GM21447 (cell line): ENCODE measurements around the gene SLC22A5.

ENCODE experiments used
- ATAC-seq: cut with Tn5 transposase; IDR thresholded peaks from one replicate; pipeline ENCODE4 v1.9.1; 2021; ENCODE audit not compliant: unreplicated experiment

SLC22A5 gene

GRCh38 chr5:132365213-132365612, 4.3 kb upstream of the SLC22A5 start:
- ATAC-seq: no peak

- ATAC-seq: no peak
Observed at GRCh38 chr5:132368186-132368585, 1.3 kb upstream of the SLC22A5 start.

GRCh38 chr5:132369007-132369473, 470 bp upstream of the SLC22A5 start:
- ATAC-seq: peak; percentile 14

- no peak for ATAC-seq
Observed at GRCh38 chr5:132370181-132370970, 866 bp downstream of the SLC22A5 start.

DNA sequence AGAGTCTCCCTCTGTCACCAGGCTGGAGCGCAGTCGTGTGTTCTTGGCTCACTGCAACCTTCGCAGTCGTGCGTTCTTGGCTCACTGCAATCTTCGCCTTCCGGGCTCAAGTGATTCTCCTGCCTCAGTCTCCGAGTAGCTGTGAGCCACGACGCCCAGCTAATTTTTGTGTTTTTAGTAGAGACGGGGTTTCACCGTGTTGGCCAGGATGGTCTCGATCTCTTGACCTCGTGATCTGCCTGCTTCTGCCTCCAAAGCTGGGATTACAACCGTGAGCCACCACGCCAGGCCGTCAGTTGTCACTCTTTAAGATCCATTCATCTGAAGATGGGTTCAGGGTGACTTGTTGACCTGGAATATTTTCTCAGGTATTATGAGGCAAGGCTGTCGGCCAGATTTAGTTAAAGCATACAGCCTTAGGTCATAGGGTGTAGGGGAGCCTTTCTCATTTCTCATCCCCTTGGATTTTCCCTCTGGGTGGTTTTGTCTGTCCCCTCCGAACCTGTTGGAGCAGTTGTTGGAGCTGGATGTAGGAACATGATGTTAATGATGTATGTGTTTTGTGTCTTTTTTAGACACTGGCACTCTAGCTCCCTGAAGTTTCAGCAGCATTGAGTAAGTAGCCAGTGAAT, 1.6 kb downstream of the SLC22A5 start:
- no peak for ATAC-seq

- ATAC-seq: no peak
Observed at GRCh38 chr5:132371603-132371994, 2.1 kb downstream of the SLC22A5 start.

GRCh38 chr5:132372127-132372526, 2.6 kb downstream of the SLC22A5 start:
- no peak for ATAC-seq

DNA sequence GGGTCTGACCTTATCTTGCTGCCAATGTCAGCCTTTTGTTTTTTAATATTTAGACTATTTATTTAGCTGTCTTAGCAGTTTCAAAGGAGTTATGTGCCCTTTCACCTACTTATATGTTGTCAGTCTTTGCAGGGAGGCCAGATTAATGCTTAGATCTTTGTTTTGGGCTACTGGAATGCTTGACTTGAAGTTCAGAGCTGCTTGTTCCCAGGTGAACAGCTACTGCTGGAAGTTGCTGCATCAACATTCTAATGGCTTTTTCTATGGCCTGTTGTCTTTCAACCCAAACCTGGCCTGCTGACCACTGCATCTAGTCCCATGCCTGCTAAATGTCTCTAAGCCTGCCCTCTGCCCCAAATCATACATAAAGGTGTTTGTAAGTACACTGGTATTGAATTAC, 3.0 kb downstream of the SLC22A5 start:
- ATAC-seq: no peak

DNA sequence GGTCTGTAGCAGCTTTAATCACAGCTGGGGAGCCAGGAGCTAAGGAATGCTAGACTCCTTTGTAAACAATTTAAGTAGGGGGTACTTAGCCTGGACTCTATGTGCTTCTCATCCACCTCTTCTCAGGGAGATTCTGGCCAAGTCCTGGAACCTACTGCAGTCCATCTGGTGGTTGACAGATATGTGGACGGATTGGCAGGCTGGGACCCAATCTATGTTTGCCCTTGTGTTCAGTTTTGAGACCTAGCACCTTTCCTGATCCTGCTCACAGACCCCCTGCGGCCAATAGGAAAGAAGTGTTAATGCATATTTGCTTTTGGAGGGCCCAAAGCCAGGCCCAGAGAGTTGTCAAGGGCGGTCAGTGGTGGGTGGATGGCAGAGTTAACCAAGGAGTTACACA, 6.4 kb downstream of the SLC22A5 start:
- no peak for ATAC-seq

DNA sequence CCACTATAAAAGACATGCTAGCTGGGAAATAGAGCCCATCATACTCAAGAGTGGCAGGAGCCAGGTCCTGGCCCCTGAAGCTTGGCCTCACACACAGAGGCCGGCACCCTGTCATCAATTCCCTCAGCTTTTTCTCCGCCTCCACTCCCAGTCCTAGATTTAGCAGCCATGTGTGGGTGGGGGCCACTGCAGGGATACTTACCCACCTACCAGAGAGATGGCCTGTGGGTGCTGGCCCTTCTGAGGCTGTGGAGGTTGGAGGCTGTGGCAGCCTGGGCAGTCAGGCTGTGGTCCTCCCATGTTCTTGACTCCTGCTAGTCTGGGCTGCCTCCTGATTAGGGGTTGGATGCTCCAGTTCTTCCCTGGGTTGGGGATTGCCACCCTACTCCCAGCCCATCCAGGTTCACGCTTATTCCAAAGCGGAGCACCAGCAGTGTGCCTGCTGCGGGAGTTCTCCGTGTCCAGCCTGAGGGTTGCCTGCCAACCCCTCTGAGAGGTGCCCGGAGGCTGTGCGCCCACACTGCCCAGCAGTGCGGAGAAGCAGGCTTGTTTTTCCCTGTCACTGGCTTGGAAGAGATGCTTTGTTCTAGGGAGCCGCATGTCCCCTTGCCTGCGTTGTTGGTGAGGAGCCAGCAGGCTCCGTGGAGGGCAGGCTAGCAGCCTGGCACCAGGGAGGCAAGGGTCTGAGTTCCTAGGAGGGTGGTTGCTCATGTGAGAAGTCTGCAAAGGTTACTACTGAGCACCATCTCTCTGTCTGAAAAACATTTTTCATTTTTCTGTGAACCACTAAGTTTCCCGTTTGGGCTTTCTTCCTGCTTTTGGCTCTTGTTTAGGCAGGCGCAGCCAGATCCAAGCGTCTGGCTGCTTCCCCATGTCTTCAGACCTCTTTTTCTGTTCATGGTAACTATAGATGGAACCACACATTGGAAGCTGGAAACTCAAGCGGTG, 7.5 kb downstream of the SLC22A5 start:
- no peak for ATAC-seq

DNA sequence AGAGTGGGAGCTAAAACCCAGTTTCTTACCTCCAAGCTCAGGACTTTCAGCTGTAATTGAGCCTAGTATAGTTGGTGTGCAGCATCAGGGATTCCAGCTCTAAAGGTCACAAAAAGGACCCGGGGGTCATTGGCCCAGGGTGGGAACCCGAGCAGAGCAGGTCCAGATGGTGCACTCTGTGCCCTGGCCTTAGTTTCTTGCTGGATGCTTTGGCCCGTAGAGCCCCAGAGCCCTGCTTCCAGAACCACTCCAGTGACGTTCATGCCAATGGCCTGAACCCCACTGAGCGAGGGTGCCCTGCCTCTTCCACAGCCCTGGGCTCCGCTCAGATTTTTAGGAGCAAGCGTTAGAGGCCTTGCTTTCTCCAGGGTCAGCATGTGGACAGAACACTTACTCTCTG, 8.2 kb downstream of the SLC22A5 start:
- ATAC-seq: no peak

- no peak for ATAC-seq
Observed at GRCh38 chr5:132378580-132378979, 9.1 kb downstream of the SLC22A5 start.

DNA sequence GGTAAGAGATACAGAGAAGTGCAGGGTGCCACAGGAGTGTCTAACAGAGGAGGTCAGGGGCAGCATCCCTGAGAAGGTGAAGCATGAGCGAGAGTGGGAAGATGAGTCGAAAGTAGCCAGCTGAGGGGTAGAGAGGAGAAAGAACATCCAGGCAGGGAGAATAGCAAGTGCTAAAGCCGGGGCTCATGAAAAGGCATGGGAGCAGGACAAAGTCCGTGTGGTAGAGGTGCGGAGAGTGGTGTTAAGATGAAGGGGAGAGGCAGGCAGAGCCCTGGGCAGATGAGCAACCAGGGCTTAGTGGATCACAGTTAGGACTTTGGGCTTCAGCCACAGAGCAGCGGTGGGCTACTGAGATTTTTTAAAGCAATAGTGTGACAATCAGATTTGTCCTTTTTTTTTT, 10.5 kb downstream of the SLC22A5 start:
- ATAC-seq: no peak

DNA sequence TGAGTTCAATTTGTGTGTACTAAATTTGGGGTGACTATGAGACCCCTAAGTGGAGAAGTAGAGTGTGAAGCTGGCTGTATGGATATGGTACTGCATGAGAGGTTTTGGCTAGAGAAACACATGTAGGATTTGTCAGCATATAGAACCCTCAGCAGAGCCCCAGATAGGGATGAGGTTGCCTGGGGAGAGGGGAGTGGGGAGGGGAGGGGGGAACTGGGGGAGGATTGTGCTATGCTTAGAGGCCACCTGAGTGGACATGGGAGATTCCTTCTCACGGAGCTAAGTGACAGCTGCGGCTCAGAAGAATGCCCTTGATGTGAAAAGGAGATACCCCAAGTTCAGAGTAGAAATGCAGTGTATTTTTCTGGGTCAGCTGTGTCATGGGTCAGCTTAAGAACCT, 11.2 kb downstream of the SLC22A5 start:
- no peak for ATAC-seq

GRCh38 chr5:132381614-132382013, 12.1 kb downstream of the SLC22A5 start:
- ATAC-seq: no peak

GRCh38 chr5:132383261-132383660, 13.8 kb downstream of the SLC22A5 start:
- ATAC-seq: no peak

GRCh38 chr5:132383984-132384383, 14.5 kb downstream of the SLC22A5 start:
- ATAC-seq: no peak

GRCh38 chr5:132384506-132385050, 15.1 kb downstream of the SLC22A5 start:
- ATAC-seq: no peak

- peak; percentile 41 for ATAC-seq
Observed at GRCh38 chr5:132385326-132386105, 16.0 kb downstream of the SLC22A5 start.

DNA sequence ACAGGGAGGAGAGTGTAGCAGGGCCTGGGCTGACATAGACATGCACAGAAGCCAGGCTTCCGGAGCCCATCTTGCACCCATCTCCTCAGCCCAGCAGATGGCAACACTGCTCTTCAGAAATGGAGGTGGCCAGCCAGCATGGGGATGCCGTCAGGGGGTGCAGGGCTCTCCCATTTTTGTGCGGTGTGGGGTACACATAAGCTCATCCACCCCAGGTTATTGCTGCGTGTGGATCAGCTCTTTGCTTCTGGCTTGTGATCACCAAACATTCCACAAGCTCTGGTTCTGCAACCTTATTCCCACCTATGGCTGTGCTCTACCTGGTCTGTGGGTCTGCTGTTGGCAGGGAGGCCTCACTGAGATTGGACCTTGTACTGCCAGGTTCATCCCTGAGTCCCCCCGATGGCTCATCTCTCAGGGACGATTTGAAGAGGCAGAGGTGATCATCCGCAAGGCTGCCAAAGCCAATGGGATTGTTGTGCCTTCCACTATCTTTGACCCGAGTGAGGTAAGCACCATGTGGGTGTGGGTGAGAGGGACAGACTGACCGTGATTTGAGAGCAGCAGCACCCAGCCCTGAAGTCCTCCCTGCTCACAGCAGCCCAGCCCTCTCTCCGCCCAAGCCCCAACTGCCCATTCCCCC, 17.3 kb downstream of the SLC22A5 start:
- peak; percentile 85 for ATAC-seq
